ENCODE results near the gene THSD4. TPM values are rescaled to one million over a fixed set of nuclear protein-coding genes. Genes with fewer than 3 reads are reported as not detected.

The THSD4 gene
- total and polyA plus RNA-seq, 9 of the 15 experiments (the other 6 are each of a cell fraction or from before 2014, with no cell fraction given) = 0.04 TPM; not detected in 5

GRCh38 chr15:71256934-71257664 is 141.8 kb downstream of the THSD4 start:
- ChIA-PET CTCF (ENCODE audit: low intra/inter-chr PET ratio) (no interaction called here), POLR2A (interaction anchor here (1.0 kb wide), 1 partner anchor 17 kb away, joined by 4 read pairs; no protein-coding TSS in a partner anchor)
- Histone ChIP-seq H3K27me3 (ENCODE audit: control insufficient read depth in 2 of 2, insufficient read depth in 2 of 2, low read length in 2 of 2) (no peaks in the 10 kb centered on the region; a peak in 1 of 5 replicates), H3K9me3 (replicated peaks; ENCODE audit: control insufficient read depth, insufficient read depth, low read depth, low read length) (no peaks in the 10 kb centered on the region), H3K27ac (ENCODE audit: extremely low read depth, low read depth, low read length) (no peak overlapping the region), H3K4me2 (ENCODE audit: insufficient read depth, low read length) (no peak overlapping the region), H3K36me3 (ENCODE audit: control insufficient read depth, insufficient read depth, low read length) (no peaks in the 10 kb centered on the region), H3K4me1 (replicated peaks in 1 of 2; ENCODE audit: control insufficient read depth in 2 of 2, insufficient read depth in 2 of 2, low read length in 2 of 2) (no peaks in the 10 kb centered on the region), H3K79me2 (ENCODE audit: control insufficient read depth, insufficient read depth, low read length) (no peaks in the 10 kb centered on the region), H3K9ac (ENCODE audit: insufficient read depth in 1 of 2, low read depth in 2 of 2, low read length in 2 of 2) (no peak overlapping the region), H4K20me1 (replicated peaks; ENCODE audit: control insufficient read depth, insufficient read depth, low read length) (no peaks in the 10 kb centered on the region), H3K4me3 (no peak overlapping the region), H2AFZ (ENCODE audit: low read depth, low read length) (no peak overlapping the region), H3K9me1 (ENCODE audit: control insufficient read depth, insufficient read depth, low read length) (no peaks in the 10 kb centered on the region)
- DNase-seq (ENCODE audit: extremely low read depth in 1 of 4, low spot score in 3 of 4) = peak in 2 of 4 experiments; percentile 4 to 9
- TF ChIP-seq RHOXF2B (CRISPR knock-in tag; conservative IDR thresholded peaks at IDR 0.05) = no peak
- no peak for TF ChIP-seq MLX (CRISPR knock-in tag; conservative IDR thresholded peaks at IDR 0.05)
- ATAC-seq = peak; percentile 36; the same call in 1 of the 3 replicates
- intact Hi-C loops (cut with micrococcal nuclease) (no loop called here), in situ Hi-C loops (cut with MboI) (no loop called here)
- no TSS peak for BruUV-seq (replicated peaks)
- 7% methylated on average over 5 of the region's 5 CpGs for WGBS (ENCODE audit: insufficient coverage, low coverage, missing lambda C conversion rate)
- no peak for FAIRE-seq

- 0% methylated on average over 2 of the region's 2 CpGs for WGBS (ENCODE audit: insufficient coverage, low coverage, missing lambda C conversion rate)
- H3K9me1 ChIP-seq (ENCODE audit: control insufficient read depth, insufficient read depth, low read length) = no peaks in the 10 kb centered on the region
- ChIA-PET CTCF (ENCODE audit: low intra/inter-chr PET ratio) (no interaction called here), POLR2A (no interaction called here)
- no peak overlapping the region for H3K4me3 ChIP-seq
- no peaks in the 10 kb centered on the region for H3K9me3 ChIP-seq (replicated peaks; ENCODE audit: control insufficient read depth, insufficient read depth, low read depth, low read length)
- no peaks in the 10 kb centered on the region for H3K79me2 ChIP-seq (ENCODE audit: control insufficient read depth, insufficient read depth, low read length)
- H2AFZ ChIP-seq (ENCODE audit: low read depth, low read length) = no peak overlapping the region
- no peaks in the 10 kb centered on the region for H3K4me1 ChIP-seq (replicated peaks in 1 of 2; ENCODE audit: control insufficient read depth in 2 of 2, insufficient read depth in 2 of 2, low read length in 2 of 2)
- H4K20me1 ChIP-seq (replicated peaks; ENCODE audit: control insufficient read depth, insufficient read depth, low read length) = no peaks in the 10 kb centered on the region
- no TSS peak for BruUV-seq (replicated peaks)
- H3K27me3 ChIP-seq (ENCODE audit: control insufficient read depth in 2 of 2, insufficient read depth in 2 of 2, low read length in 2 of 2) = no peaks in the 10 kb centered on the region; a peak in 1 of 5 replicates
- DNase-seq (ENCODE audit: extremely low read depth in 1 of 4, low spot score in 3 of 4) (no peak), FAIRE-seq (no peak), ATAC-seq (no peak)
- H3K9ac ChIP-seq (ENCODE audit: insufficient read depth in 1 of 2, low read depth in 2 of 2, low read length in 2 of 2) = no peak overlapping the region
- no peak overlapping the region for H3K27ac ChIP-seq (ENCODE audit: extremely low read depth, low read depth, low read length)
- no peaks in the 10 kb centered on the region for H3K36me3 ChIP-seq (ENCODE audit: control insufficient read depth, insufficient read depth, low read length)
- intact Hi-C loops (cut with micrococcal nuclease) (no loop called here), in situ Hi-C loops (cut with MboI) (no loop called here)
- H3K4me2 ChIP-seq (ENCODE audit: insufficient read depth, low read length) = no peak overlapping the region
- TF ChIP-seq ZHX1 (conservative IDR thresholded peaks at IDR 0.05; ENCODE audit: low read length) (no peak), RERE (CRISPR knock-in tag; IDR thresholded peaks at IDR 0.05; ENCODE audit: borderline replicate concordance) (no peak), HCFC1 (IDR thresholded peaks at IDR 0.05; ENCODE audit: low read depth, low read length) (no peak)
Measured at GRCh38 chr15:71259866-71260265, 144.6 kb downstream of the THSD4 start.
